Measurements from ENCODE around the gene SLC7A1. TPM values are rescaled to one million over a fixed set of nuclear protein-coding genes. Genes with fewer than 3 reads are reported as not detected.

SLC7A1 gene
- total and polyA plus RNA-seq, 2 donors (not counting 3 experiments of a cell fraction or from before 2014, with no cell fraction given), result 21.0 to 79.3 TPM

GRCh38 chr13:29476046-29476445 lies 119.4 kb downstream of the SLC7A1 start:
- H3K27me3 ChIP-seq (ENCODE audit: control insufficient read depth in 2 of 2, insufficient read depth in 2 of 2, low read length in 2 of 2), result peaks cover 9 to 14% of the 10 kb centered on the region in 2 experiments
- BruUV-seq (replicated peaks), result no TSS peak
- H4K20me1 ChIP-seq (replicated peaks; ENCODE audit: control insufficient read depth, extremely low read depth, insufficient read depth, low read length), result no peaks in the 10 kb centered on the region
- intact Hi-C loops (cut with micrococcal nuclease), result no loop called here
- H3K36me3 ChIP-seq (ENCODE audit: control insufficient read depth in 2 of 2, extremely low read depth in 1 of 2, insufficient read depth in 2 of 2, low read length in 2 of 2), result no peaks in the 10 kb centered on the region
- H3K4me1 ChIP-seq (ENCODE audit: control insufficient read depth, extremely low read depth, insufficient read depth, low read length), result no peaks in the 10 kb centered on the region
- dilution Hi-C loops (cut with MboI; ENCODE audit: extremely low pct_ligation_motif_present, low sequenced_read_pairs), result no loop called here
- H3K9ac ChIP-seq (replicated peaks; ENCODE audit: extremely low read depth, insufficient read depth, low read length), result no peak overlapping the region
- no peaks in the 10 kb centered on the region for H3K9me3 ChIP-seq (replicated peaks; ENCODE audit: control insufficient read depth, insufficient read depth, low read length)
- ChIA-PET POLR2A (no interaction called here), CTCF (interaction anchor here (0.7 to 1.6 kb wide), 2 partner anchors 21 to 32 kb away, joined by 3 to 6 read pairs; no protein-coding TSS in a partner anchor)
- no peak overlapping the region for H3K4me3 ChIP-seq (replicated peaks in 1 of 3; ENCODE audit: insufficient read depth in 1 of 3, low read depth in 1 of 3, low read length in 3 of 3)
- H3K27ac ChIP-seq (ENCODE audit: insufficient read depth, low read depth, low read length), result no peak overlapping the region
- no peak overlapping the region for H3K4me2 ChIP-seq (ENCODE audit: insufficient read depth, low read length)
- no peak for DNase-seq (ENCODE audit: low read depth, low spot score)
- no peak overlapping the region for H2AFZ ChIP-seq (ENCODE audit: low read depth, low read length)
- FAIRE-seq, result no peak
- no peaks in the 10 kb centered on the region for H3K79me2 ChIP-seq (ENCODE audit: control insufficient read depth, insufficient read depth, low read length)
- no peak for TF ChIP-seq MYC (IDR thresholded peaks at IDR 0.05; ENCODE audit: low read depth, low read length)
- TF ChIP-seq POLR2AphosphoS5 (IDR thresholded peaks at IDR 0.05; ENCODE audit: insufficient read depth, low read depth, low read length), result no peak
- TF ChIP-seq GATA2 (IDR thresholded peaks at IDR 0.05; ENCODE audit: insufficient read depth, insufficient read length, low read depth, low read length), result no peak
- no peak for TF ChIP-seq JUN (IDR thresholded peaks at IDR 0.05; ENCODE audit: borderline replicate concordance, insufficient read depth, insufficient read length, low read depth)
- TF ChIP-seq FOS (IDR thresholded peaks at IDR 0.05; ENCODE audit: borderline replicate concordance, insufficient read depth, low read length), result no peak
- TF ChIP-seq MAX (IDR thresholded peaks at IDR 0.05; ENCODE audit: insufficient read depth, insufficient read length), result no peak
- TF ChIP-seq CTCF (IDR thresholded peaks at IDR 0.05; ENCODE audit: extremely low read depth in 1 of 2, insufficient read depth in 1 of 2, low read depth in 1 of 2, low read length in 2 of 2), result no peak
- no peak for TF ChIP-seq POLR2A (IDR thresholded peaks at IDR 0.05; ENCODE audit: low read depth, low read length)
- no peak for TF ChIP-seq EZH2 (IDR thresholded peaks at IDR 0.05; ENCODE audit: borderline replicate concordance, low read depth, low read length, severe bottlenecking)
- H3K9me1 ChIP-seq (replicated peaks; ENCODE audit: control insufficient read depth, extremely low read depth, insufficient read depth, low read length), result no peaks in the 10 kb centered on the region

All from endothelial cell of umbilical vein (primary cell).